CD14-positive monocyte (primary cell): ENCODE data around the gene SYTL3. TPM values are rescaled to one million over a fixed set of nuclear protein-coding genes. Genes with fewer than 3 reads are reported as not detected.
A peak's percentile ranks its signal among the peaks of the same experiment; 100 is the strongest.

Source experiments
- DNase-seq, 3 donors: peaks; one replicate each; pipeline ENCODE4 v3.0.0-alpha.2; 2011 to 2022
- H2AFZ ChIP-seq: 2 replicates; pipeline ENCODE4 v1.6.0; 2012; ENCODE audit warnings: mild to moderate bottlenecking, low read depth, low read length, inconsistent platforms; ENCODE audit not compliant: insufficient read depth, poor library complexity, severe bottlenecking
- H3K27ac ChIP-seq, 2 donors: 1 replicate in 1 of 2; 2 replicates in 1 of 2; pipeline ENCODE4 v1.5.1; 2012 to 2013; ENCODE audit warnings: low read length in 2 of 2, control low read depth in 1 of 2, inconsistent platforms in 1 of 2, low read depth in 1 of 2, mild to moderate bottlenecking in 1 of 2
- H3K27me3 ChIP-seq, 2 donors: one replicate each; pipeline versions ENCODE4 v1.6.0 to v1.6.1; 2011 to 2013; ENCODE audit warnings: low read length in 2 of 2; ENCODE audit not compliant: control insufficient read depth in 2 of 2, insufficient read depth in 2 of 2
- H3K36me3 ChIP-seq, 2 donors: replicated peaks in 1 of 2; 1 replicate in 1 of 2; 2 replicates in 1 of 2; pipeline versions ENCODE4 v1.5.1 to v1.6.1; 2012 to 2013; ENCODE audit warnings: low read length in 2 of 2, control low read depth in 1 of 2, inconsistent platforms in 1 of 2, mild to moderate bottlenecking in 1 of 2; ENCODE audit not compliant: insufficient read depth in 2 of 2, control insufficient read depth in 1 of 2
- H3K4me1 ChIP-seq, 2 donors: 1 replicate in 1 of 2; 2 replicates in 1 of 2; pipeline versions ENCODE4 v1.5.1 to v1.6.1; 2012 to 2013; ENCODE audit warnings: low read length in 2 of 2, control low read depth in 1 of 2, inconsistent platforms in 1 of 2, mild to moderate bottlenecking in 1 of 2, moderate library complexity in 1 of 2; ENCODE audit not compliant: insufficient read depth in 2 of 2, control insufficient read depth in 1 of 2
- H3K4me2 ChIP-seq: replicated peaks from 2 replicates; pipeline ENCODE3; 2012; ENCODE audit warnings: low read length, moderate library complexity, mild to moderate bottlenecking; ENCODE audit not compliant: poor library complexity, severe bottlenecking; ENCODE audit errors: extremely low read depth
- H3K4me3 ChIP-seq, 3 experiments: fragments of 200-600 bp in 1 of 3; sonication (generic) in 1 of 3; replicated peaks in 1 of 3; 1 replicate in 2 of 3; 2 replicates in 1 of 3; pipeline ENCODE4 v1.5.1; 2011 to 2013; ENCODE audit warnings: low read length in 3 of 3, mild to moderate bottlenecking in 3 of 3, control low read depth in 2 of 3, low read depth in 2 of 3, inconsistent platforms in 1 of 3, moderate library complexity in 1 of 3
- H3K79me2 ChIP-seq: 2 replicates; pipeline ENCODE4 v1.6.0; 2012; ENCODE audit warnings: mild to moderate bottlenecking, control low read depth, inconsistent platforms, low read length, moderate library complexity; ENCODE audit not compliant: insufficient read depth
- H3K9ac ChIP-seq: 2 replicates; pipeline ENCODE4 v1.6.0; 2017; ENCODE audit warnings: low read length, mild to moderate bottlenecking; ENCODE audit not compliant: insufficient read depth, poor library complexity, severe bottlenecking
- H3K9me3 ChIP-seq, 2 donors: replicated peaks in 1 of 2; 1 replicate in 1 of 2; 2 replicates in 1 of 2; pipeline versions ENCODE4 v1.5.1 to v1.6.1; 2012 to 2013; ENCODE audit warnings: low read length in 2 of 2, control low read depth in 1 of 2; ENCODE audit not compliant: control insufficient read depth in 1 of 2, insufficient read depth in 1 of 2
- H4K20me1 ChIP-seq: 2 replicates; pipeline ENCODE4 v1.6.0; 2012; ENCODE audit warnings: mild to moderate bottlenecking, low read length, control low read depth, moderate library complexity; ENCODE audit not compliant: insufficient read depth
- H3K27ac Mint-ChIP-seq, 7 donors: one replicate each; pipeline ENCODE4 v1.8.0; 2020; ENCODE audit warnings: mild to moderate bottlenecking in 7 of 7, mixed read lengths in 7 of 7, moderate library complexity in 6 of 7, inconsistent platforms in 2 of 7
- H3K27me3 Mint-ChIP-seq, 3 donors: one replicate each; pipeline ENCODE4 v1.8.0; 2021 to 2022; ENCODE audit warnings: low read depth in 3 of 3, mild to moderate bottlenecking in 3 of 3, mixed read lengths in 3 of 3, moderate library complexity in 3 of 3, inconsistent platforms in 1 of 3
- H3K36me3 Mint-ChIP-seq, 2 donors: one replicate each; pipeline ENCODE4 v1.8.0; 2020; ENCODE audit warnings: mixed read lengths in 2 of 2, inconsistent platforms in 1 of 2, mild to moderate bottlenecking in 1 of 2
- H3K4me1 Mint-ChIP-seq: one replicate; pipeline ENCODE4 v1.8.0; 2020; ENCODE audit warnings: mild to moderate bottlenecking, mixed read lengths
- H3K4me3 Mint-ChIP-seq, 2 donors: one replicate each; pipeline ENCODE4 v1.8.0; 2020; ENCODE audit warnings: mild to moderate bottlenecking in 2 of 2, mixed read lengths in 2 of 2, moderate library complexity in 1 of 2
- H3K9me3 Mint-ChIP-seq, 7 donors: one replicate each; pipeline ENCODE4 v1.8.0; 2020 to 2022; ENCODE audit warnings: mixed read lengths in 7 of 7, mild to moderate bottlenecking in 6 of 7, moderate library complexity in 6 of 7, inconsistent platforms in 2 of 7
- WGBS: methylation state at CpG from one replicate; pipeline ENCODE4 v1.1.5; 2013; ENCODE audit warnings: missing lambda C conversion rate; ENCODE audit not compliant: insufficient coverage; 5-methylcytosine and 5-hydroxymethylcytosine counted together
- intact Hi-C, 2 donors: fragments of 100-400 bp; cut with micrococcal nuclease; formaldehyde crosslinking; loops; one replicate each; pipeline versions ENCODE4 v1.15.0 to v1.15.1; 2023
- polyA plus RNA-seq, 3 donors: library from polyadenylated mRNA; depleted of rRNA in 1 of 3; unstranded in 2 of 3; stranded (reverse) in 1 of 3; fragments of 300-500 nt in 2 of 3; fragments of >200 nt in 1 of 3; fragmentation: Illumina TruSeq in 2 of 3; gene quantifications; 1 replicate in 2 of 3; 2 replicates in 1 of 3; pipeline ENCODE4 v1.2.3, GENCODE V29; 2012 to 2021
- TF ChIP-seq, protein P1 (sequence below): fragments of 200-600 bp; IDR thresholded peaks from one replicate; pipeline ENCODE4 v1.8.0; 2022; ENCODE audit warnings: antibody characterized with exemption, mild to moderate bottlenecking

Gene SYTL3
- polyA plus RNA-seq, 3 donors, result 14.6 to 18.7 (median 14.8) TPM

DNA sequence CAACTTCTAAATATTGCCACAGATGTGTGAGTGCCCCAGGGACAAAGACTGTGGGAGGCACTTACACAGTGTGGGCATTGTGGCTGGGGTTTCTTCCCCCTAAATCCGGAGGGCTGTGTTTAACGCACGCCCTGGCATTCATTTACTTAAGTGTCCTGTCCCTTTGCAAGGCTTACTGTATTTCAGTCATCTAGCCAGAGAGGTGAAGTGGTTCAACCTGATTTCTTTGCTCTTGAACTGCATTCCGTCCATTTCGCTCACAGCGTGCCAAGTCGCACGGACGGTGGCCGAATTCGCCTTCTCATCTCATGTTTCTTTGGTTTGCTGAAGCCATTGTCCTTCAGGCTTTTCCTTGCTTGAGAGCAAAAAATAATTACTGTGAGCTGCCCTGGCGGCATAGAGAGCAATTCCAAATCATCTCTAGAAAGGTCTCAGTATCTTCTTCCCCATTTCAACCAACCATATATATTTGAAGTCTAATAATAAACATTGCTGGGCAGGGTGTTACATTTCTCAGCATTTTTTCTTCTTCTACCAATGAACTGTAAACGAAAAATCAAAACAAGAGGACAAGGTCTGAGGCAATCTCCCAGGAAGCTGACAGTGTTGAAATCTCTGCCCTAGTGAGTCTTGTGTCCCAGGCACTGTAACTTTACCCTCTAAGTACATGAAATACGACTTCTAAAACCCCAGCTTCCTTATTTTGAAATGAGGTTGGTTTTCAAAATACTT lies 16.9 kb downstream of the SYTL3 start:
- peak overlapping the region; percentile 62 for H3K9ac ChIP-seq
- no peaks in the 10 kb centered on the region for H3K36me3 ChIP-seq
- WGBS, result 0% methylated on average over 2 of the region's 14 CpGs
- Mint-ChIP-seq H3K27ac (peak overlapping the region; percentile 98 to 100 (median 99)), H3K4me3 (peak overlapping the region; percentile 5 to 80), H3K27me3 (peaks cover 0 to 4% (median 2%) of the 10 kb centered on the region in 3 donors), H3K9me3 (no peaks in the 10 kb centered on the region), H3K36me3 (peaks cover 32 to 41% of the 10 kb centered on the region in 2 donors), H3K4me1 (peaks cover 85% of the 10 kb centered on the region)
- peak; percentile 93 to 99 (median 95) for DNase-seq
- peak overlapping the region; percentile 91 to 94 for H3K27ac ChIP-seq
- peak overlapping the region; percentile 10 for H2AFZ ChIP-seq
- H4K20me1 ChIP-seq, result no peaks in the 10 kb centered on the region
- H3K79me2 ChIP-seq, result peaks cover 20% of the 10 kb centered on the region
- no peaks in the 10 kb centered on the region for H3K9me3 ChIP-seq
- TF ChIP-seq, protein P1, sequence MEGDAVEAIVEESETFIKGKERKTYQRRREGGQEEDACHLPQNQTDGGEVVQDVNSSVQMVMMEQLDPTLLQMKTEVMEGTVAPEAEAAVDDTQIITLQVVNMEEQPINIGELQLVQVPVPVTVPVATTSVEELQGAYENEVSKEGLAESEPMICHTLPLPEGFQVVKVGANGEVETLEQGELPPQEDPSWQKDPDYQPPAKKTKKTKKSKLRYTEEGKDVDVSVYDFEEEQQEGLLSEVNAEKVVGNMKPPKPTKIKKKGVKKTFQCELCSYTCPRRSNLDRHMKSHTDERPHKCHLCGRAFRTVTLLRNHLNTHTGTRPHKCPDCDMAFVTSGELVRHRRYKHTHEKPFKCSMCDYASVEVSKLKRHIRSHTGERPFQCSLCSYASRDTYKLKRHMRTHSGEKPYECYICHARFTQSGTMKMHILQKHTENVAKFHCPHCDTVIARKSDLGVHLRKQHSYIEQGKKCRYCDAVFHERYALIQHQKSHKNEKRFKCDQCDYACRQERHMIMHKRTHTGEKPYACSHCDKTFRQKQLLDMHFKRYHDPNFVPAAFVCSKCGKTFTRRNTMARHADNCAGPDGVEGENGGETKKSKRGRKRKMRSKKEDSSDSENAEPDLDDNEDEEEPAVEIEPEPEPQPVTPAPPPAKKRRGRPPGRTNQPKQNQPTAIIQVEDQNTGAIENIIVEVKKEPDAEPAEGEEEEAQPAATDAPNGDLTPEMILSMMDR, result no peak
- H3K4me2 ChIP-seq, result peak overlapping the region; percentile 68
- intact Hi-C loops, result loop anchor here in 1 of 2 donors (10.0 kb wide), 1 partner anchor 452 kb away; no protein-coding TSS in a partner anchor
- peaks cover 82 to 83% of the 10 kb centered on the region in 2 donors for H3K4me1 ChIP-seq
- peak overlapping the region in 1 of 3 experiments; percentile 73 for H3K4me3 ChIP-seq
- H3K27me3 ChIP-seq, result no peaks in the 10 kb centered on the region

DNA sequence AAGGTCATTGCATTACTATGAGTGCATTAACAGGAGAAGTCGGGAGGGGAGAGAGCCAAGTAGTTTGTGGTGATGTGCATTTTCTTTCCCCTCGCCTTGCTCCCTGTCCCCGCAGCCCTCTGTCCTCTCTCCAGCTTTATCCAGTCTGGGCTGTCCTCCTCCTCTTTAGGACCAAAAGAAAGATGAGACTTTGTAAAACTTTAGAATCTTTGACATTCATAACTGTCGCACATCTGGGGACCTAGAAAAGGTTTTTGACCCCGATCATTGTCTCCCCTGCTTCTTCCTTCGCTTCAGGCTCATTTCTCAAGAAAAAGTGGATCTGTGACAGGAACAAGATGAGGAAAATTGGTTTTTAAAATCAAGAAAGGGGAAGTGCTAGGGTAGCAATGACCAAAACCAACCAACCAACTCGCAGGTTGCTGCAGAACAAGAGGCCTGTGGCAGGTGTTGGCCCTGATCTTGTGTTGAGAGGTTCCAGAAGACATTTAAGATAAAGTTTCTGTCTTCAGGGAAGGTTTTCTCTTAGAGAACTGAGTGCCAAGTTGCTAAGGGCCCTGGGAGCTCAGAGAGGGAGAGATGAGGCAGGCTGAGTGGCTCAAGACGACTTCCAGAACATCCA lies 17.6 kb downstream of the SYTL3 start:
- peak in 2 of 3 donors; percentile 42 for DNase-seq
- peak overlapping the region; percentile 98 to 100 (median 99) for H3K27ac Mint-ChIP-seq
- peaks cover 75 to 76% of the 10 kb centered on the region in 2 donors for H3K4me1 ChIP-seq
- H3K27me3 ChIP-seq, result no peaks in the 10 kb centered on the region
- TF ChIP-seq, protein P1, result no peak
- H3K4me2 ChIP-seq, result peak overlapping the region; percentile 57
- intact Hi-C loops, result loop anchor here in 1 of 2 donors (10.0 kb wide), 1 partner anchor 453 kb away; no protein-coding TSS in a partner anchor
- no peaks in the 10 kb centered on the region for H3K9me3 ChIP-seq
- H2AFZ ChIP-seq, result peak overlapping the region; percentile 15
- H3K9me3 Mint-ChIP-seq, result no peaks in the 10 kb centered on the region
- peak overlapping the region; percentile 62 for H3K9ac ChIP-seq
- H3K4me3 ChIP-seq, result peak overlapping the region in 1 of 3 experiments; percentile 57
- H3K27me3 Mint-ChIP-seq, result peaks cover 0 to 4% (median 2%) of the 10 kb centered on the region in 3 donors
- peaks cover 79% of the 10 kb centered on the region for H3K4me1 Mint-ChIP-seq
- peak overlapping the region; percentile 91 to 94 for H3K27ac ChIP-seq
- 0% methylated on average over 1 of the region's 8 CpGs for WGBS
- H3K36me3 Mint-ChIP-seq, result peaks cover 32 to 43% of the 10 kb centered on the region in 2 donors
- H3K36me3 ChIP-seq, result no peaks in the 10 kb centered on the region
- no peaks in the 10 kb centered on the region for H4K20me1 ChIP-seq
- H3K4me3 Mint-ChIP-seq, result peak overlapping the region; percentile 48 to 83
- H3K79me2 ChIP-seq, result peaks cover 20% of the 10 kb centered on the region
